Measurements from ENCODE around the gene AKT1S1. TPM values are rescaled to one million over a fixed set of nuclear protein-coding genes. Genes with fewer than 3 reads are reported as not detected.
A peak's percentile ranks its signal among the peaks of the same experiment; 100 is the strongest.

Gene AKT1S1
- total RNA-seq, 2 donors from 2014 or later: 19.2 to 33.8 TPM

GRCh38 chr19:49855676-49856573, 21.2 kb downstream of the AKT1S1 start:
- Mint-ChIP-seq H3K27ac (peak overlapping the region; percentile 61), H3K4me3 (no peak overlapping the region), H3K36me3 (ENCODE audit: low read depth) (no peaks in the 10 kb centered on the region), H3K27me3 (no peaks in the 10 kb centered on the region), H3K4me1 (peaks cover 17% of the 10 kb centered on the region)
- ATAC-seq: no peak
- H3K9me3 ChIP-seq (ENCODE audit: control insufficient read depth, low read length, poor library complexity, severe bottlenecking): no peaks in the 10 kb centered on the region
- DNase-seq: no peak

GRCh38 chr19:49855277-49855675, 21.9 kb downstream of the AKT1S1 start:
- ATAC-seq (no peak), DNase-seq (no peak)
- no peaks in the 10 kb centered on the region for H3K27me3 Mint-ChIP-seq
- H3K27ac Mint-ChIP-seq: peak overlapping the region; percentile 61
- no peak overlapping the region for H3K4me3 Mint-ChIP-seq
- H3K36me3 Mint-ChIP-seq (ENCODE audit: low read depth): no peaks in the 10 kb centered on the region
- peaks cover 18% of the 10 kb centered on the region for H3K4me1 Mint-ChIP-seq
- no peaks in the 10 kb centered on the region for H3K9me3 ChIP-seq (ENCODE audit: control insufficient read depth, low read length, poor library complexity, severe bottlenecking)

- no peak for DNase-seq
- no peak for ATAC-seq
- peak overlapping the region; percentile 69 for H3K27ac Mint-ChIP-seq
Observed at GRCh38 chr19:49854378-49855263, 22.5 kb downstream of the AKT1S1 start.

GRCh38 chr19:49853852-49854377, 23.2 kb downstream of the AKT1S1 start:
- Mint-ChIP-seq H3K27me3 (no peaks in the 10 kb centered on the region), H3K4me1 (peaks cover 22% of the 10 kb centered on the region), H3K36me3 (ENCODE audit: low read depth) (no peaks in the 10 kb centered on the region), H3K4me3 (peak overlapping the region; percentile 47), H3K27ac (peak overlapping the region; percentile 69)
- ATAC-seq (no peak), DNase-seq (no peak)
- no peaks in the 10 kb centered on the region for H3K9me3 ChIP-seq (ENCODE audit: control insufficient read depth, low read length, poor library complexity, severe bottlenecking)

More at GRCh38 chr19:49854378-49855263, 22.5 kb downstream of the AKT1S1 start:
- Mint-ChIP-seq H3K4me1 (peaks cover 22% of the 10 kb centered on the region), H3K27me3 (no peaks in the 10 kb centered on the region), H3K36me3 (ENCODE audit: low read depth) (no peaks in the 10 kb centered on the region), H3K4me3 (no peak overlapping the region)
- no peaks in the 10 kb centered on the region for H3K9me3 ChIP-seq (ENCODE audit: control insufficient read depth, low read length, poor library complexity, severe bottlenecking)

GRCh38 chr19:49852631-49853126, 24.5 kb downstream of the AKT1S1 start:
- DNase-seq: no peak
- no peaks in the 10 kb centered on the region for H3K36me3 Mint-ChIP-seq (ENCODE audit: low read depth)
- no peaks in the 10 kb centered on the region for H3K27me3 Mint-ChIP-seq
- H3K4me1 Mint-ChIP-seq: peaks cover 24% of the 10 kb centered on the region
- H3K9me3 ChIP-seq (ENCODE audit: control insufficient read depth, low read length, poor library complexity, severe bottlenecking): no peaks in the 10 kb centered on the region
- peak overlapping the region; percentile 69 for H3K27ac Mint-ChIP-seq
- ATAC-seq: no peak
- peak overlapping the region; percentile 88 for H3K4me3 Mint-ChIP-seq

- Mint-ChIP-seq H3K4me3 (peak overlapping the region; percentile 88), H3K36me3 (ENCODE audit: low read depth) (no peaks in the 10 kb centered on the region)
Observed at GRCh38 chr19:49851456-49852259, 25.5 kb downstream of the AKT1S1 start.

GRCh38 chr19:49850487-49851342, 26.4 kb downstream of the AKT1S1 start, which contains the start of gene PTOV1:
Gene PTOV1, plus strand, starts transcription at chr19:49851159.
- Mint-ChIP-seq H3K27ac (peak within 1 kb of the TSS; percentile 87), H3K36me3 (ENCODE audit: low read depth) (no peaks in the 10 kb centered on the region), H3K27me3 (no peaks in the 10 kb centered on the region), H3K4me1 (peaks cover 20% of the 10 kb centered on the region), H3K4me3 (peak within 1 kb of the TSS; percentile 91)
- H3K9me3 ChIP-seq (ENCODE audit: control insufficient read depth, low read length, poor library complexity, severe bottlenecking): no peaks in the 10 kb centered on the region
- ATAC-seq (peak; percentile 91), DNase-seq (peak; percentile 84 to 92 (median 85))

More at GRCh38 chr19:49851456-49852259, 25.5 kb downstream of the AKT1S1 start:
- H3K27ac Mint-ChIP-seq: peak overlapping the region; percentile 69
- H3K9me3 ChIP-seq (ENCODE audit: control insufficient read depth, low read length, poor library complexity, severe bottlenecking): no peaks in the 10 kb centered on the region
- peaks cover 24% of the 10 kb centered on the region for H3K4me1 Mint-ChIP-seq
- H3K27me3 Mint-ChIP-seq: no peaks in the 10 kb centered on the region
- ATAC-seq (no peak), DNase-seq (peak in 2 of 3 donors; percentile 21 to 26)

GRCh38 chr19:49850221-49850486, 27.0 kb downstream of the AKT1S1 start:
- H3K27ac Mint-ChIP-seq: peak overlapping the region; percentile 87
- H3K9me3 ChIP-seq (ENCODE audit: control insufficient read depth, low read length, poor library complexity, severe bottlenecking): no peaks in the 10 kb centered on the region
- no peaks in the 10 kb centered on the region for H3K36me3 Mint-ChIP-seq (ENCODE audit: low read depth)
- no peaks in the 10 kb centered on the region for H3K27me3 Mint-ChIP-seq
- ATAC-seq: no peak
- no peak for DNase-seq
- peak overlapping the region; percentile 91 for H3K4me3 Mint-ChIP-seq
- peaks cover 18% of the 10 kb centered on the region for H3K4me1 Mint-ChIP-seq

- Mint-ChIP-seq H3K27ac (peak overlapping the region; percentile 87), H3K4me1 (peaks cover 18% of the 10 kb centered on the region), H3K27me3 (no peaks in the 10 kb centered on the region), H3K36me3 (ENCODE audit: low read depth) (no peaks in the 10 kb centered on the region), H3K4me3 (peak overlapping the region; percentile 91)
- DNase-seq: no peak
- H3K9me3 ChIP-seq (ENCODE audit: control insufficient read depth, low read length, poor library complexity, severe bottlenecking): no peaks in the 10 kb centered on the region
- ATAC-seq: no peak
Observed at GRCh38 chr19:49849433-49850220, 27.5 kb downstream of the AKT1S1 start.

- H3K4me3 Mint-ChIP-seq: peak overlapping the region; percentile 28
- H3K9me3 ChIP-seq (ENCODE audit: control insufficient read depth, low read length, poor library complexity, severe bottlenecking): no peaks in the 10 kb centered on the region
- DNase-seq (no peak), ATAC-seq (no peak)
- no peaks in the 10 kb centered on the region for H3K36me3 Mint-ChIP-seq (ENCODE audit: low read depth)
- H3K27ac Mint-ChIP-seq: no peak overlapping the region
- peaks cover 18% of the 10 kb centered on the region for H3K4me1 Mint-ChIP-seq
- H3K27me3 Mint-ChIP-seq: no peaks in the 10 kb centered on the region
Observed at GRCh38 chr19:49848938-49849337, 28.2 kb downstream of the AKT1S1 start.
